Neural progenitor cell (in vitro differentiated cells): ENCODE data around the gene PRDX3.

Experiments used
- EZH2 ChIP-seq: fragments of 200-600 bp; sonication (generic); IDR thresholded peaks from 2 replicates; pipeline ENCODE4 v1.6.1; 2017; ENCODE audit warnings: antibody characterized with exemption, mild to moderate bottlenecking, moderate library complexity
- EZH2phosphoT487 ChIP-seq: fragments of 200-600 bp; sonication (generic); IDR thresholded peaks from 2 replicates; pipeline ENCODE4 v1.6.1; 2017; ENCODE audit warnings: antibody characterized with exemption
- TF ChIP-seq, protein P1 (sequence below): fragments of 200-600 bp; sonication (generic); IDR thresholded peaks from 2 replicates; pipeline ENCODE4 v1.5.1; 2017; ENCODE audit warnings: antibody characterized with exemption, mild to moderate bottlenecking

DNA sequence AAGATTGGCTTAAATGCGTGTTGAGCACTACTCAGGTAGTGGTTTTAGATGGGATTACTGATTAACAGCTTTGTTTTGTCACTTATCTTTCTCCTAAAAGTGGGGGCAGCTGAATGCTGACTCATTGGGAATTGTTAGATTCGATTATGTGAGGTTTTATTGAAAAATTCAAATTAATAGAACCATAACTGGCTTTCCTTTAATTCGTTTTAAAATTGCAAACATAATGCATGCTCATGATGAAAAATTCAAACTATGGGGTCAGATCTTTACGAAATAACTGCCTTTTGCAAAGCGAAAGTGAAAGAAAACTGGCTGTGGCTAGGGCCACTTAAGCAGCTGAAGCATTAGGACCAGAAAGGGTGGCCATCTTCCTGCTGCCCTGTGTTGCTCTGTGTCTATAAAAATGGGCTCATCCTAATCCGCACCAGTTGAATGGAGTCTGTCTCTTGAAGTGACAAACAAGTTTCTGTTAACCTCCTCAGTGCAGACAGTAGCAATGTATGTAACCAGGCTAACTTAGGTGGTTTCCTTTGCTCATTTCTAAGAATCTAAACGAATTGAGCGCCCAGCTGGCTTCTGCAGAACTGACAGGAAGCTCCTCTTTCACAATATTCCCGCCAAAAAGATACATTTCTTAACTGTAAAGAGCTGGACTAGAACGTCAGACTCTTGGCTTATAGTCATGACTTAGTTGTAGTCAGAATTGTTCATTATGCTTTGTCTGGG, 46.9 kb downstream of the PRDX3 start:
- TF ChIP-seq, protein P1, sequence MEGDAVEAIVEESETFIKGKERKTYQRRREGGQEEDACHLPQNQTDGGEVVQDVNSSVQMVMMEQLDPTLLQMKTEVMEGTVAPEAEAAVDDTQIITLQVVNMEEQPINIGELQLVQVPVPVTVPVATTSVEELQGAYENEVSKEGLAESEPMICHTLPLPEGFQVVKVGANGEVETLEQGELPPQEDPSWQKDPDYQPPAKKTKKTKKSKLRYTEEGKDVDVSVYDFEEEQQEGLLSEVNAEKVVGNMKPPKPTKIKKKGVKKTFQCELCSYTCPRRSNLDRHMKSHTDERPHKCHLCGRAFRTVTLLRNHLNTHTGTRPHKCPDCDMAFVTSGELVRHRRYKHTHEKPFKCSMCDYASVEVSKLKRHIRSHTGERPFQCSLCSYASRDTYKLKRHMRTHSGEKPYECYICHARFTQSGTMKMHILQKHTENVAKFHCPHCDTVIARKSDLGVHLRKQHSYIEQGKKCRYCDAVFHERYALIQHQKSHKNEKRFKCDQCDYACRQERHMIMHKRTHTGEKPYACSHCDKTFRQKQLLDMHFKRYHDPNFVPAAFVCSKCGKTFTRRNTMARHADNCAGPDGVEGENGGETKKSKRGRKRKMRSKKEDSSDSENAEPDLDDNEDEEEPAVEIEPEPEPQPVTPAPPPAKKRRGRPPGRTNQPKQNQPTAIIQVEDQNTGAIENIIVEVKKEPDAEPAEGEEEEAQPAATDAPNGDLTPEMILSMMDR, result no peak
- TF ChIP-seq EZH2, result no peak
- no peak for TF ChIP-seq EZH2phosphoT487
